SU-DHL-6 (cell line): Measurements from ENCODE around the gene WDR88.

Experiments used
- H2AFZ ChIP-seq: fragments of 200-600 bp; sonication (generic); 2 replicates; pipeline ENCODE4 v1.6.1; 2014; ENCODE audit warnings: low read depth, mild to moderate bottlenecking, moderate library complexity, mixed read lengths, antibody characterized with exemption, low read length; ENCODE audit not compliant: severe bottlenecking
- H3F3A ChIP-seq: fragments of 200-600 bp; shearing (Covaris generic); 2 replicates; pipeline ENCODE4 v1.6.0; 2016; ENCODE audit warnings: antibody characterized with exemption, mild to moderate bottlenecking; ENCODE audit not compliant: insufficient read depth
- H3K27ac ChIP-seq: fragments of 200-600 bp; sonication (generic); 2 replicates; pipeline ENCODE4 v1.5.1; 2016; ENCODE audit warnings: low read depth, mild to moderate bottlenecking, low read length, moderate library complexity, mixed read lengths
- H3K27me3 ChIP-seq: fragments of 200-600 bp; sonication (generic), shearing (Covaris generic); 2 replicates; pipeline ENCODE4 v1.6.0; 2014; ENCODE audit warnings: mild to moderate bottlenecking, low read length
- H3K36me3 ChIP-seq: fragments of 200-600 bp; sonication (generic); 2 replicates; pipeline ENCODE4 v1.6.1; 2014; ENCODE audit warnings: mild to moderate bottlenecking, low read length, mixed read lengths
- H3K4me2 ChIP-seq: fragments of 300-600, 200-600 bp; shearing (Covaris generic), sonication (generic); 2 replicates; pipeline ENCODE4 v1.6.0; 2014; ENCODE audit warnings: low read length, low read depth, mild to moderate bottlenecking; ENCODE audit not compliant: poor library complexity, severe bottlenecking
- H3K4me3 ChIP-seq: fragments of 200-600 bp; sonication (generic); 2 replicates; pipeline ENCODE4 v1.5.1; 2014; ENCODE audit warnings: antibody characterized with exemption, low read length, mild to moderate bottlenecking, mixed read lengths; ENCODE audit not compliant: insufficient read depth, poor library complexity, severe bottlenecking
- H3K79me2 ChIP-seq: fragments of 200-600 bp; sonication (generic); 2 replicates; pipeline ENCODE4 v1.6.1; 2014; ENCODE audit warnings: mild to moderate bottlenecking, low read length, moderate library complexity; ENCODE audit not compliant: insufficient read depth
- H3K9ac ChIP-seq: fragments of 200-600 bp; sonication (generic); 2 replicates; pipeline ENCODE4 v1.7.0; 2014; ENCODE audit warnings: mild to moderate bottlenecking, low read length
- H3K9me2 ChIP-seq: fragments of 200-600 bp; sonication (generic); replicated peaks from 2 replicates; pipeline ENCODE4 v1.6.1; 2014; ENCODE audit warnings: low read length; ENCODE audit not compliant: insufficient read depth
- H3K9me3 ChIP-seq: fragments of 200-600 bp; sonication (generic); 2 replicates; pipeline ENCODE4 v1.6.1; 2014; ENCODE audit warnings: low read length, mixed read lengths; ENCODE audit not compliant: insufficient read depth
- H4K20me1 ChIP-seq: fragments of 200-600 bp; sonication (generic); 2 replicates; pipeline ENCODE4 v1.6.1; 2014; ENCODE audit warnings: low read depth, mild to moderate bottlenecking, antibody characterized with exemption, low read length, moderate library complexity, mixed read lengths
- EZH2phosphoT487 ChIP-seq: fragments of 200-600 bp; sonication (generic), shearing (Covaris generic); conservative IDR thresholded peaks from 2 replicates; pipeline ENCODE4 v1.6.1; 2018; ENCODE audit warnings: mild to moderate bottlenecking, antibody characterized with exemption, low read length, moderate library complexity, mixed read lengths
- TF ChIP-seq, protein P1 (sequence below): fragments of 200-600 bp; sonication (generic); IDR thresholded peaks from one replicate; pipeline ENCODE4 v1.5.1; 2017; ENCODE audit warnings: antibody characterized with exemption, mild to moderate bottlenecking, low read length, moderate library complexity; ENCODE audit not compliant: insufficient read depth, poor library complexity, severe bottlenecking

Gene WDR88

DNA sequence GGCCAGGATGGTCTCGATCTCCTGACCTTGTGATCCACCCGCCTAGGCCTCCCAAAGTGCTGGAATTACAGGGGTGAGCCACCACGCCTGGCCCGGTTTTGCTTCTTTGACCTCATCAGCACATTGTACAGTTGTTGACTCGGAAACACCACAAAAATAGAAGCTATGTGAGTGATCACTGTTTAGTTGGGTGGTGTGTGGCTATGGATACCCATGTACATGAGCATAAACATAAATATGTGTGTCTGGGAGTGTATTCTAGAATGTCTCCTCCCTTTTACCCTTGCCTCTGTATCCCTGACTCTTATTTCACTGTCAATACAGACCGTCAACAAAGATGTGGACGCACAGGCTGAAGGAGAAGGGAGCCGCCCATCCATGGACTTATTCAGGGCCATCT, 14.4 kb upstream of the WDR88 start:
- no peak overlapping the region for H3K4me2 ChIP-seq
- no peaks in the 10 kb centered on the region for H3K79me2 ChIP-seq
- H3K27me3 ChIP-seq, result no peaks in the 10 kb centered on the region
- H3K27ac ChIP-seq, result no peak overlapping the region
- TF ChIP-seq, protein P1, sequence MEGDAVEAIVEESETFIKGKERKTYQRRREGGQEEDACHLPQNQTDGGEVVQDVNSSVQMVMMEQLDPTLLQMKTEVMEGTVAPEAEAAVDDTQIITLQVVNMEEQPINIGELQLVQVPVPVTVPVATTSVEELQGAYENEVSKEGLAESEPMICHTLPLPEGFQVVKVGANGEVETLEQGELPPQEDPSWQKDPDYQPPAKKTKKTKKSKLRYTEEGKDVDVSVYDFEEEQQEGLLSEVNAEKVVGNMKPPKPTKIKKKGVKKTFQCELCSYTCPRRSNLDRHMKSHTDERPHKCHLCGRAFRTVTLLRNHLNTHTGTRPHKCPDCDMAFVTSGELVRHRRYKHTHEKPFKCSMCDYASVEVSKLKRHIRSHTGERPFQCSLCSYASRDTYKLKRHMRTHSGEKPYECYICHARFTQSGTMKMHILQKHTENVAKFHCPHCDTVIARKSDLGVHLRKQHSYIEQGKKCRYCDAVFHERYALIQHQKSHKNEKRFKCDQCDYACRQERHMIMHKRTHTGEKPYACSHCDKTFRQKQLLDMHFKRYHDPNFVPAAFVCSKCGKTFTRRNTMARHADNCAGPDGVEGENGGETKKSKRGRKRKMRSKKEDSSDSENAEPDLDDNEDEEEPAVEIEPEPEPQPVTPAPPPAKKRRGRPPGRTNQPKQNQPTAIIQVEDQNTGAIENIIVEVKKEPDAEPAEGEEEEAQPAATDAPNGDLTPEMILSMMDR, result no peak
- no peak for TF ChIP-seq EZH2phosphoT487
- H3K4me3 ChIP-seq, result no peak overlapping the region
- H2AFZ ChIP-seq, result no peak overlapping the region
- peaks cover 3% of the 10 kb centered on the region; the same call in 1 of the 2 replicates for H3K36me3 ChIP-seq
- no peak overlapping the region for H3K9ac ChIP-seq
- H4K20me1 ChIP-seq, result no peaks in the 10 kb centered on the region
- H3K9me2 ChIP-seq, result no peaks in the 10 kb centered on the region
- H3F3A ChIP-seq, result no peaks in the 10 kb centered on the region
- H3K9me3 ChIP-seq, result no peaks in the 10 kb centered on the region

GRCh38 chr19:33118643-33119042, 13.3 kb upstream of the WDR88 start:
- Histone ChIP-seq H3K9me3 (no peaks in the 10 kb centered on the region), H3K79me2 (no peaks in the 10 kb centered on the region), H3K9ac (no peak overlapping the region), H3K4me2 (no peak overlapping the region), H3K4me3 (no peak overlapping the region), H3K27me3 (no peaks in the 10 kb centered on the region), H3K9me2 (no peaks in the 10 kb centered on the region), H4K20me1 (no peaks in the 10 kb centered on the region), H2AFZ (no peak overlapping the region), H3F3A (no peaks in the 10 kb centered on the region), H3K27ac (no peak overlapping the region), H3K36me3 (peaks cover 3% of the 10 kb centered on the region; the same call in 1 of the 2 replicates)
- TF ChIP-seq, protein P1, result no peak
- TF ChIP-seq EZH2phosphoT487, result no peak

- 0 out of 2 replicates have a peak, but pooled peaks cover 3% of the 10 kb centered on the region for H3F3A ChIP-seq
- no peaks in the 10 kb centered on the region for H3K9me3 ChIP-seq
- no peak overlapping the region for H3K4me3 ChIP-seq
- H3K27ac ChIP-seq, result no peak overlapping the region
- TF ChIP-seq EZH2phosphoT487, result no peak
- TF ChIP-seq, protein P1, result no peak
- H3K27me3 ChIP-seq, result no peaks in the 10 kb centered on the region
- no peaks in the 10 kb centered on the region for H4K20me1 ChIP-seq
- no peak overlapping the region for H2AFZ ChIP-seq
- no peak overlapping the region for H3K4me2 ChIP-seq
- H3K36me3 ChIP-seq, result no peaks in the 10 kb centered on the region; the same call in 1 of the 2 replicates
- H3K9me2 ChIP-seq, result no peaks in the 10 kb centered on the region
- no peaks in the 10 kb centered on the region for H3K79me2 ChIP-seq
- H3K9ac ChIP-seq, result no peak overlapping the region
Measured at GRCh38 chr19:33124207-33125098, 7.5 kb upstream of the WDR88 start.
